GM12872 (cell line): Measurements from ENCODE around the gene CIRBP.

Experiments used
- CTCF ChIP-seq: IDR thresholded peaks from 3 replicates; pipeline ENCODE4 v1.5.1; 2011; ENCODE audit warnings: low read depth, mild to moderate bottlenecking, low read length, moderate library complexity; ENCODE audit not compliant: insufficient read depth

The CIRBP gene

DNA sequence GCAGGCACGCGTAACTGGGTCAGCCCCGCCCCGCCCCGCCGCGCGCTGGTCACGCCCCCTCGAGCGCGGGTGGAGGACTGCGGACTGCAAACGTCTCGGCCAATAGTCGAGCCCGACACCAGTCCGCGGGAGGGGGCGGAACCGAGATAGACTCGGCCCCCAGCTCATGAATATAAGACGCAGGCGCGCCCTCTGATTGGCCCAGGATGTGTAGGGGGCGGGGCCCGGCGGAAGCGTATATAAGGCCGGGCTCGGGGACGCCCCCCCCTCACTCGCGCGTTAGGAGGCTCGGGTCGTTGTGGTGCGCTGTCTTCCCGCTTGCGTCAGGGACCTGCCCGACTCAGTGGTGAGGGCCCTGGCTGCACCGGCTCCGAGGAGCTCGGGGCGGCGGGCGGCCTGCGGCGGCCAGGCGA, at the start of gene CIRBP:
CIRBP (plus strand) TSS at position 268 of the 413 bp plus-strand sequence. CDS start 1,602 bp downstream, outside the sequence.
- TF ChIP-seq CTCF, result no peak

GRCh38 chr19:1219786-1220476, 49.2 kb upstream of the CIRBP start:
- no peak for TF ChIP-seq CTCF

DNA sequence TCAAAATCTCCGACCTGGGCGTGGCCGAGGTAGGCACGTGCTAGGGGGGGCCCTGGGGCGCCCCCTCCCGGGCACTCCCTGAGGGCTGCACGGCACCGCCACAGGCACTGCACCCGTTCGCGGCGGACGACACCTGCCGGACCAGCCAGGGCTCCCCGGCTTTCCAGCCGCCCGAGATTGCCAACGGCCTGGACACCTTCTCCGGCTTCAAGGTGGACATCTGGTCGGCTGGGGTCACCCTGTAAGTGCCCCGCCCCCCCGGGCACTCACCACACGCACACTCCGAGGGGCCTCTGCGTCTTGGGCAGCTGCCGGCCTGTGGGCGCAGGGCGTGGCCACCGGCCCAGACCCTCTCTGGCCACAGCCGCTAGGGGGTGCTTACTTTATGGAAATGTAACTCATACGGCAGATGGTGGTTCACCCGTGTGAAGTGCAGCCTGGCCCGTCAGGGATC, 48.6 kb upstream of the CIRBP start:
- TF ChIP-seq CTCF, result peak; percentile 62

DNA sequence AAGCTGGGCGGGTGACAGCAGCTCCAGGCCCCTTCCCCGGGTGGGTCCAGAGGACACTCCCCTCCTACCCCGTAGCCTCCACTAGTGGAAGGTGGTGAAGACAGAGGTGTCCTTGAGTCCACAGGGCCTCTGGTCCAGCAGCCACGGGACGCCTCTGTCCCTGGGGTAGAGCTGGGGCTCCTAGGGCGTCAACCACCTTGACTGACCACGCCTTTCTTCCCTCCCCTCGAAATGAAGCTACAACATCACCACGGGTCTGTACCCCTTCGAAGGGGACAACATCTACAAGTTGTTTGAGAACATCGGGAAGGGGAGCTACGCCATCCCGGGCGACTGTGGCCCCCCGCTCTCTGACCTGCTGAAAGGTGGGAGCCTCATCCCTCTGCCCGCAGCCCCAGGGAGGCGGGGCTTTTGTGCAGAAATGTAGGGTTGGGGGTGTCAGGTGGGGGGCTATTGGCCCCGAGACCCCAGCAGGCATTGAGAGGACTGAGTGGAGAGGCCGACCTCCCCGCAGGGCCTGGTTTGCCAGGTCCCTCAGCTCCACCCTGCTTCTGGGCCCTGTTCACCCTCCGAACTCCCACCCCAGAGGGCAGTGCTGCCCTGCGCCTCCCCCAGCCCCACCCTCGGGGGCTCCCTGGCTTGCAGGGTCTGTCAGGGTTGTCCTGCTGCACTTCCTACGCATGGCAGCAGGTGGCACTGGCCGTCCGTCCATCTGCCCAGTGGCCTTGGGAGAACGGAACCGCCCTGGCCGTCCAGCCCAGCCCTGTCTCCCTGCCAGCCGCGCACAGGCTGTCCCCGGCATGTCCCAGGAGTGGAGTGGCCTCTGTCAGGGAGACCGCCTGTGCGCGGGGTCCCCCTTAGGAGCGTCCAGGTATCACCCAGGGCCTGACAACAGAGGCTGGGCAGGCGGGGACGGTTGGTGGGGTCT, 47.9 kb upstream of the CIRBP start:
- peak; percentile 39; the same call in 2 of the 3 replicates for TF ChIP-seq CTCF

DNA sequence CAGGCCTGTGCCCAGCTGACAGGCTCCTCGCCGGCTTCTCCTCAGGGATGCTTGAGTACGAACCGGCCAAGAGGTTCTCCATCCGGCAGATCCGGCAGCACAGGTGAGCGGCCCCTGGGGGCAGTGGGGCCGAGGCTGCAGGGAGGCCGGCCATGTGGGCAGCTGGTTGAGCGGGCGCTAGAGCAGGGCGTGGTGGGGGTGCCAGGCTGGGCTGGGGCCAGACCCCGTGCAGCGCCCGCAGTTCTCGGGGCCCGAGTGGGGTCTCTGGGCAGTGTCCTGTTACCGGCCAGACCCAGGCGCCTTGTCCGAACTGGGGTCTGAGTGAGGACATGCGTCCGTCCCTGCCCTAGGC, 47.3 kb upstream of the CIRBP start:
- no peak for TF ChIP-seq CTCF

DNA sequence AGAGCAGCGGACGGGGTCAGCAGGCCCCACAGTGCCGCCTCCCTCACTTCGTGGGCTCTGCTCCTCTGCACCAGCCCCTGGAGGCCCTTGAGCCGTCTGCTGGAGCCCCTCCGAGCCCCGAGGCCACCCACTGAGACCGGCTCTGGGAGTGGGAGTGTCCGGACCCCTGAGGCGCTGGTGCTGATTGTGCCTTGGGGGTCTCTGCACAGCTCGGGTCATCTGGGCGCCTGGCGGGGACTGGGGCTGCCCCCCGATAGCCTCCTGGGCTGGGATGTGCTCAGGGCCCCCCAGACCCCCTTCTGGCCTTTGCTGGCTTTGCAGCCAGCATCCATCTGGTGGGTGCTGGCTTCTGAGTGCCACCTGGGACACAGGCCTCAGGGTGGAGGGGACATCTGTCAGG, 46.7 kb upstream of the CIRBP start:
- peak; percentile 27; the same call in 2 of the 3 replicates for TF ChIP-seq CTCF

- TF ChIP-seq CTCF, result peak; percentile 77
These were observed 45.9 kb upstream of the CIRBP start for GRCh38 chr19:1223018-1223855.
